ENCODE data around the gene ALPK1.
"Not testable (repeated sequence)": the region's sequence is repeated elsewhere in the genome, so short reads cannot be mapped to it uniquely, and the experiment has no call there.

The ALPK1 gene

DNA sequence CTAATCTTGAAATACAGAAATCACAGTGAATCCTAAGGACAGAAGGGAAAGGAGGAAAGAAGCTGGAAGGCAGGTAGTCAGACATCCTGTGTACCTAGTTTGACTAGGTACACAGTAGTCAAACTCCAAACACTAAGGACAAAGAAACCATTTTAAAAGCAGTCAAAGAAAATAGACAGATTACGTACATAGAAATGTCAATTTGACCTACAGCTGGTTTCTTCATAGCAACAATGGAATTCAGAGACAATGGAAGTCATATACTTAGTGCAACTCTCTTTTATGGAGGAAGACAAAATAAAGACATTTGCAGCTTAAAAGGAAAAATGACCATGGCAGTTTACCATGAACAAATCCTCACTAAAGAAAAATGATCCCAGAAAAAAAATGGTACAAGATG, 139.8 kb downstream of the ALPK1 start:
- TF ChIP-seq, protein P1, sequence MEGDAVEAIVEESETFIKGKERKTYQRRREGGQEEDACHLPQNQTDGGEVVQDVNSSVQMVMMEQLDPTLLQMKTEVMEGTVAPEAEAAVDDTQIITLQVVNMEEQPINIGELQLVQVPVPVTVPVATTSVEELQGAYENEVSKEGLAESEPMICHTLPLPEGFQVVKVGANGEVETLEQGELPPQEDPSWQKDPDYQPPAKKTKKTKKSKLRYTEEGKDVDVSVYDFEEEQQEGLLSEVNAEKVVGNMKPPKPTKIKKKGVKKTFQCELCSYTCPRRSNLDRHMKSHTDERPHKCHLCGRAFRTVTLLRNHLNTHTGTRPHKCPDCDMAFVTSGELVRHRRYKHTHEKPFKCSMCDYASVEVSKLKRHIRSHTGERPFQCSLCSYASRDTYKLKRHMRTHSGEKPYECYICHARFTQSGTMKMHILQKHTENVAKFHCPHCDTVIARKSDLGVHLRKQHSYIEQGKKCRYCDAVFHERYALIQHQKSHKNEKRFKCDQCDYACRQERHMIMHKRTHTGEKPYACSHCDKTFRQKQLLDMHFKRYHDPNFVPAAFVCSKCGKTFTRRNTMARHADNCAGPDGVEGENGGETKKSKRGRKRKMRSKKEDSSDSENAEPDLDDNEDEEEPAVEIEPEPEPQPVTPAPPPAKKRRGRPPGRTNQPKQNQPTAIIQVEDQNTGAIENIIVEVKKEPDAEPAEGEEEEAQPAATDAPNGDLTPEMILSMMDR (IDR thresholded peaks at IDR 0.05; ENCODE audit: low read length, missing control alignments), result no peak
- H3K4me3 ChIP-seq (replicated peaks; ENCODE audit: low read depth, low read length), result no peak overlapping the region
- DNase-seq (ENCODE audit: low read depth), result no peak

DNA sequence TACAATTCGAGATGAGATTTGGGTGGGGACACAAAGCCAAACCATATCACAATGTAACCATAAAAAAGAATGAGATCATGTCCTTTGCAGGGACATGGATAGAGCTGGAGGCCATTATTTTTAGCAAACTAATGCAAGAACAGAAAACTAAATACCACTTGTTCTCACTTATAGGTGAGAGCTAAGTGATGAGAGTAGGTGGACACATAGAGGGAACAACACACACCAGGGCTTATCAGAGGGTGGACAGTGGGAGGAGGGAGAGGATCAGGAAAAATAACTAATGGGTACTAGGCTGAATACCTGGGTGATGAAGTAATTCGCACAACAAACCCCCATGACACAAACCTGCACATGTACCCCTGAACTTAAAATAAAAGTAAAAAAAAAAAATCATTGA, 145.1 kb downstream of the ALPK1 start:
- DNase-seq (ENCODE audit: low read depth); H3K4me3 ChIP-seq (replicated peaks; ENCODE audit: low read depth, low read length): not testable (repeated sequence)

DNA sequence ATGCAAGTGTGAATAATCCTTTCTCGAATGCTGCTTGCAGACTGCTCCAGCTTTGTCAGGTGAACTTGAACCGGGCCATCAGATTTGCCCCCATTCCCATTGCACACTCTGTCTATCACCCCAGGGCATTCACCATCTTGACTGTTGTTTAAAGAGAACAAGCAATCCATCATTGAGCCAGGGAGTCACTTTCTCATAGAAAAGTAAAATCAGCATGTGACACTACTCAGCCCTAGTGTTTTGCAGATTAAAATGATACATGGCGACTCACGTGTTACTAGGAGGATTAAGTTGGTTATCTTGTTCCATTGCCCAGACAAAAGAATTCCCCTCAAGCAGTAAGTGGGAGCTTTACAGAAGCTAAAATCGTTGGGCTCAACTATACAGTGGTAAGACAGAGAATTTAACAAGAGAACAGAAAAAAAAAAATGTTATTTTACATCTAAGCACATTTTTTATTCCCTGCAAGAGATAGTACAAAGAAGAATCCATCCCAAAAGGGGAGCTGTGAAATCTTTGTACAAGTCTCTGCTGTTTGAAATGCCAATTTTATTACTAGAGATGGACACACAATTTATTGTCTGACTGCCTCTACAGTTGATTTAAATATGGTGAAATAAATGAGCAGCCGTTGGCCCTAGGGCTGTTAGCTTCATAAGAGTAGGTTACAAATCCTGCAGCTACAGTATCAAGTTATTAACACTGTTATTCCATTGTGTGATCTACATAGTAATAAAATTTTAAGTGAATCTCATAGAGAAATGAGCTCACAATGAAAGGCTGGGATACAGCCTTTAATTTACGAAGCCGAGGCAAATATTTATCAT, 151.3 kb downstream of the ALPK1 start:
- DNase-seq (ENCODE audit: low read depth), result no peak
- no peak overlapping the region for H3K4me3 ChIP-seq (replicated peaks; ENCODE audit: low read depth, low read length)
- TF ChIP-seq, protein P1 (IDR thresholded peaks at IDR 0.05; ENCODE audit: low read length, missing control alignments), result no peak

DNA sequence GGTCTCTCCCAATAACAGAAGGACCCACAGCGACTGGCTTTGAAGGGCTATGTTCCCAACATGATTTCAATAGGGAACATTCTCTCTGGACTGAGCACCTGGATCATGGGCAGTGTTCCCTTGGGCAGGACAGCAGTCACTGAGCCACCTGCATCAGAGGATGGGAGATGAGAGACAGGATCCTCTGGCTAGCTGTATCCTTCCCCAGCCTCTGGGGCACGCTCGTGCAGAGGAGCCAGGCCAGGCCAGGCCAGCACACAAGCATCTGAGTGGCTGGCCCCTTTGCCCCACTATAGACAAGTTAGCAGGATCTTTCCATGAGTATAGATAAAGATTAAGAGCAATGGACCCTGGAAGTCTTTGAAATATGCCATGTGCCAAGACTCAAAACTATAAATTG, 152.5 kb downstream of the ALPK1 start:
- TF ChIP-seq, protein P1 (IDR thresholded peaks at IDR 0.05; ENCODE audit: low read length, missing control alignments), result no peak
- DNase-seq (ENCODE audit: low read depth), result no peak
- H3K4me3 ChIP-seq (replicated peaks; ENCODE audit: low read depth, low read length), result no peak overlapping the region

DNA sequence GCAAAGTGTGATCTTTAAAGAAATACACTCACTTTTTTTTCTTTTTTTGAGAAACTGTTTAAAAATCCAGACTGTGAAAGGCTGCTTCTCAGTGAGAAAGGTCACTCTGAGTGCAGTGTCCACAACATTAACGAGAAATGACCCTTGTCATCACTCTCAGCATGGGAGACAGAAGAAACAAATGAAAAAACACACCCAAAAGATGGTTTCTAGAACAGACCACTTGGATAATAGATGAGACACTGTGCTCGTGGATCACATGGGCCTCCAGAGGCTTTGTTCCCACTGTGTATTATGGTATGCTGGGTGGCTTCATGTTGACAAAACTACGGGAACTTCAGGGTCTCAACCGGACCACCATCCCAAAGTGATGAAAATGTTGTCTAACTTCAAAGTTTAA, 153.9 kb downstream of the ALPK1 start:
- TF ChIP-seq, protein P1 (IDR thresholded peaks at IDR 0.05; ENCODE audit: low read length, missing control alignments), result no peak
- no peak for DNase-seq (ENCODE audit: low read depth)
- no peak overlapping the region for H3K4me3 ChIP-seq (replicated peaks; ENCODE audit: low read depth, low read length)

DNA sequence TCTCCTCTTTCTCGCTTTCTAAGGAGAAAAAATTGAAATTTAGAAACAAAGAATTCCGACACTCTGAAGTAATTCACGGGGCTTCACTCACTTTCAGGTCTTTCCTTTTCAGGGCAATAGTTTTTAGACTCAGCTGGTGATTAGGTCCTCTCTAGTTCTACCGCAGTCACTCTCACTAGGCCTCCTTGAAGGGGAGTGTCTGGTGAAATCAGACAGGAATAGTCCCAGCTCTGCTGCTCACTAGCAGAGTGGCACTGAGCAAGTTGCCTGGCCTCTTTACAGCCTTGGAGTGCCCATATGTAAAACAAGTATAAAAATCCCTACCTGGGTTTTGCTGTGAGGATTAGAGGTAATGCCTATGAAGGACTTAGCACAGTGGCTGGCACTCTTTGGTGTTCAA, 154.7 kb downstream of the ALPK1 start:
- no peak overlapping the region for H3K4me3 ChIP-seq (replicated peaks; ENCODE audit: low read depth, low read length)
- no peak for DNase-seq (ENCODE audit: low read depth)
- TF ChIP-seq, protein P1 (IDR thresholded peaks at IDR 0.05; ENCODE audit: low read length, missing control alignments), result no peak

DNA sequence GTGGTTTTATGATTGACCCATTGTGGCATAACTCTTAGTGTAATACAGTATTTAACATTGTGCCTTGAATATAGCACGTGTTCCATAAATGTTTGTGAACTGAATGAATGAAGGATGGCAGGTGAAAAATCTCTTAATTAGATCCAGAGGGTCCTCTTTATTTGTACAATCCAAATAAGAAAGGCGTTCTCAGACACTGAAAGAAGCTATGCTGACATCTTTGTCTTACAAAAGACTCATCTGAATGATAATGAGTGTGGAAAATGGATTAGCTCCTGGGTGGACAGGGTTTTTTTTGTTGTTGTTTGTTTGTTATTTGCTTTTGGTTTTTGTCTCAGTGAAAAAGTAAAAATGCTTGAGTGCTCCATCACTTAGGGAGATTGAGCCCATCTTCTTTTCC, 156.2 kb downstream of the ALPK1 start:
- no peak for DNase-seq (ENCODE audit: low read depth)
- TF ChIP-seq, protein P1 (IDR thresholded peaks at IDR 0.05; ENCODE audit: low read length, missing control alignments), result no peak
- H3K4me3 ChIP-seq (replicated peaks; ENCODE audit: low read depth, low read length), result no peak overlapping the region
